ENCODE measurements around the gene NTRK1. TPM values are rescaled to one million over a fixed set of nuclear protein-coding genes. Genes with fewer than 3 reads are reported as not detected.
A peak's percentile ranks its signal among the peaks of the same experiment; 100 is the strongest.

The NTRK1 gene
- total and polyA plus RNA-seq, 2 experiments from 2014 or later: 0.08 to 0.11 TPM

- no peak for DNase-seq
- Histone ChIP-seq H4K20me1 (ENCODE audit: insufficient read depth) (no peaks in the 10 kb centered on the region), H3K9me3 (ENCODE audit: low read depth) (no peaks in the 10 kb centered on the region), H3K27me3 (replicated peaks; ENCODE audit: insufficient read depth) (peaks cover 18% of the 10 kb centered on the region; the same call in 1 of the 2 replicates), H3K4me1 (ENCODE audit: insufficient read depth) (no peaks in the 10 kb centered on the region), H3K9ac (no peak overlapping the region), H3K4me2 (ENCODE audit: unreplicated experiment) (no peak overlapping the region), H3F3A (ENCODE audit: insufficient read depth) (no peaks in the 10 kb centered on the region), H3K79me2 (ENCODE audit: insufficient read depth) (no peaks in the 10 kb centered on the region), H2AFZ (no peak overlapping the region), H3K27ac (no peak overlapping the region), H3K36me3 (ENCODE audit: low read depth) (no peaks in the 10 kb centered on the region), H3K4me3 (no peak overlapping the region), H3K9me2 (ENCODE audit: insufficient read depth) (no peaks in the 10 kb centered on the region)
- no peak for TF ChIP-seq EZH2 (IDR thresholded peaks at IDR 0.05; ENCODE audit: insufficient read depth, poor library complexity, severe bottlenecking)
- TF ChIP-seq EZH2phosphoT487 (IDR thresholded peaks at IDR 0.05; ENCODE audit: insufficient read depth, low read depth): no peak
- 49% methylated on average over 3 of the region's 3 CpGs for WGBS, 2 experiments (ENCODE audit: low coverage in 1 of 2, low lambda C conversion rate in 2 of 2, missing lambda C conversion rate in 2 of 2)
- in situ Hi-C loops (cut with MboI): no loop called here
These were observed 26.3 kb upstream of the NTRK1 start for GRCh38 chr1:156834322-156834721.

- 48 to 52% methylated on average over 5 of the region's 5 CpGs for WGBS, 2 experiments (ENCODE audit: low coverage in 1 of 2, low lambda C conversion rate in 2 of 2, missing lambda C conversion rate in 2 of 2)
- Histone ChIP-seq H2AFZ (no peak overlapping the region), H3K27me3 (replicated peaks; ENCODE audit: insufficient read depth) (peaks cover 16% of the 10 kb centered on the region; the same call in 1 of the 2 replicates), H3K36me3 (ENCODE audit: low read depth) (no peaks in the 10 kb centered on the region), H4K20me1 (ENCODE audit: insufficient read depth) (no peaks in the 10 kb centered on the region), H3K9me3 (ENCODE audit: low read depth) (no peaks in the 10 kb centered on the region), H3F3A (ENCODE audit: insufficient read depth) (no peaks in the 10 kb centered on the region), H3K4me3 (no peak overlapping the region), H3K27ac (no peak overlapping the region), H3K9me2 (ENCODE audit: insufficient read depth) (no peaks in the 10 kb centered on the region), H3K9ac (no peak overlapping the region), H3K4me1 (ENCODE audit: insufficient read depth) (no peaks in the 10 kb centered on the region), H3K79me2 (ENCODE audit: insufficient read depth) (no peaks in the 10 kb centered on the region), H3K4me2 (ENCODE audit: unreplicated experiment) (no peak overlapping the region)
- DNase-seq: no peak
- in situ Hi-C loops (cut with MboI): no loop called here
- TF ChIP-seq EZH2 (IDR thresholded peaks at IDR 0.05; ENCODE audit: insufficient read depth, poor library complexity, severe bottlenecking) (no peak), EZH2phosphoT487 (IDR thresholded peaks at IDR 0.05; ENCODE audit: insufficient read depth, low read depth) (no peak)
These were observed 24.5 kb upstream of the NTRK1 start for GRCh38 chr1:156836041-156836654.

- Histone ChIP-seq H2AFZ (no peak overlapping the region), H3K4me2 (ENCODE audit: unreplicated experiment) (no peak overlapping the region), H3F3A (ENCODE audit: insufficient read depth) (no peaks in the 10 kb centered on the region), H3K4me1 (ENCODE audit: insufficient read depth) (no peaks in the 10 kb centered on the region), H4K20me1 (ENCODE audit: insufficient read depth) (no peaks in the 10 kb centered on the region), H3K9me3 (ENCODE audit: low read depth) (no peaks in the 10 kb centered on the region), H3K79me2 (ENCODE audit: insufficient read depth) (no peaks in the 10 kb centered on the region), H3K9me2 (ENCODE audit: insufficient read depth) (no peaks in the 10 kb centered on the region), H3K27ac (no peak overlapping the region), H3K9ac (no peak overlapping the region), H3K4me3 (no peak overlapping the region), H3K27me3 (replicated peaks; ENCODE audit: insufficient read depth) (peaks cover 13% of the 10 kb centered on the region; the same call in 1 of the 2 replicates), H3K36me3 (ENCODE audit: low read depth) (no peaks in the 10 kb centered on the region)
- TF ChIP-seq EZH2 (IDR thresholded peaks at IDR 0.05; ENCODE audit: insufficient read depth, poor library complexity, severe bottlenecking) (no peak), EZH2phosphoT487 (IDR thresholded peaks at IDR 0.05; ENCODE audit: insufficient read depth, low read depth) (no peak)
- in situ Hi-C loops (cut with MboI): no loop called here
- 60 to 69% methylated on average over 4 of the region's 4 CpGs for whole genome bisulfite sequencing, 2 experiments (ENCODE audit: low coverage in 1 of 2, low lambda C conversion rate in 2 of 2, missing lambda C conversion rate in 2 of 2)
- no peak for DNase-seq
These were observed 23.8 kb upstream of the NTRK1 start for GRCh38 chr1:156836892-156837291.

GRCh38 chr1:156838972-156839371, 21.7 kb upstream of the NTRK1 start:
- in situ Hi-C loops (cut with MboI): no loop called here
- Histone ChIP-seq H3K27me3 (replicated peaks; ENCODE audit: insufficient read depth) (peaks cover 18% of the 10 kb centered on the region; the same call in 1 of the 2 replicates), H3K36me3 (ENCODE audit: low read depth) (no peaks in the 10 kb centered on the region), H3K4me2 (ENCODE audit: unreplicated experiment) (no peak overlapping the region), H3K4me3 (no peak overlapping the region), H3K4me1 (ENCODE audit: insufficient read depth) (no peaks in the 10 kb centered on the region), H3K27ac (no peak overlapping the region), H3K9ac (no peak overlapping the region), H2AFZ (no peak overlapping the region), H3K9me2 (ENCODE audit: insufficient read depth) (no peaks in the 10 kb centered on the region), H3K9me3 (ENCODE audit: low read depth) (no peaks in the 10 kb centered on the region), H4K20me1 (ENCODE audit: insufficient read depth) (no peaks in the 10 kb centered on the region), H3K79me2 (ENCODE audit: insufficient read depth) (no peaks in the 10 kb centered on the region), H3F3A (ENCODE audit: insufficient read depth) (no peaks in the 10 kb centered on the region)
- TF ChIP-seq EZH2 (IDR thresholded peaks at IDR 0.05; ENCODE audit: insufficient read depth, poor library complexity, severe bottlenecking): no peak
- TF ChIP-seq EZH2phosphoT487 (IDR thresholded peaks at IDR 0.05; ENCODE audit: insufficient read depth, low read depth): no peak
- peak; percentile 34 for DNase-seq
- 18 to 19% methylated on average over 7 of the region's 7 CpGs for WGBS, 2 experiments (ENCODE audit: low coverage in 1 of 2, low lambda C conversion rate in 2 of 2, missing lambda C conversion rate in 2 of 2)
